ENCODE data around the gene BNC2. TPM values are rescaled to one million over a fixed set of nuclear protein-coding genes. Genes with fewer than 3 reads are reported as not detected.
"Not testable (repeated sequence)": the region's sequence is repeated elsewhere in the genome, so short reads cannot be mapped to it uniquely, and the experiment has no call there.

The BNC2 gene
- total and polyA plus RNA-seq, 8 donors: 0.28 to 7.6 (median 0.99) TPM

GRCh38 chr9:16484180-16484579, 386.3 kb downstream of the BNC2 start:
- no peak for FAIRE-seq
- no peak for TF ChIP-seq CTCF (IDR thresholded peaks at IDR 0.05)
- intact Hi-C loops (cut with DNase I): no loop called here
- H3K27me3 ChIP-seq: no peaks in the 10 kb centered on the region
- H3K36me3 ChIP-seq: no peaks in the 10 kb centered on the region
- WGBS, 2 donors: 32 to 44% methylated on average over 5 of the region's 5 CpGs
- H3K4me3 ChIP-seq: no peak overlapping the region
- no peak for ATAC-seq
- H3K27ac ChIP-seq: no peak overlapping the region
- H3K4me1 ChIP-seq: no peaks in the 10 kb centered on the region
- no peak for DNase-seq
- H3K9me3 ChIP-seq: no peaks in the 10 kb centered on the region

GRCh38 chr9:16482764-16483163, 387.7 kb downstream of the BNC2 start:
- H3K27me3 ChIP-seq: no peaks in the 10 kb centered on the region
- H3K4me3 ChIP-seq: no peak overlapping the region
- no peaks in the 10 kb centered on the region for H3K4me1 ChIP-seq
- no peak for DNase-seq
- no peak overlapping the region for H3K27ac ChIP-seq
- no peaks in the 10 kb centered on the region for H3K9me3 ChIP-seq
- intact Hi-C loops (cut with DNase I): no loop called here
- H3K36me3 ChIP-seq: no peaks in the 10 kb centered on the region
- no peak for FAIRE-seq
- WGBS, 2 donors: 59 to 78% methylated on average over 6 of the region's 6 CpGs
- TF ChIP-seq CTCF (IDR thresholded peaks at IDR 0.05): no peak
- ATAC-seq: no peak

GRCh38 chr9:16480584-16480983, 389.9 kb downstream of the BNC2 start:
- FAIRE-seq; H3K4me3 ChIP-seq; H3K27me3 ChIP-seq; H3K4me1 ChIP-seq; intact Hi-C loops (cut with DNase I); H3K36me3 ChIP-seq; H3K27ac ChIP-seq; ATAC-seq; H3K9me3 ChIP-seq: not testable (repeated sequence)
- DNase-seq: peak in 1 of 6 donors; percentile 41
- WGBS, 2 donors: 93 to 96% methylated on average over 20 of the region's 20 CpGs

- ATAC-seq: no peak
- Histone ChIP-seq H3K4me3 (no peak overlapping the region), H3K4me1 (no peaks in the 10 kb centered on the region), H3K27ac (no peak overlapping the region), H3K36me3 (no peaks in the 10 kb centered on the region), H3K27me3 (no peaks in the 10 kb centered on the region), H3K9me3 (no peaks in the 10 kb centered on the region)
- intact Hi-C loops (cut with DNase I): no loop called here
- no peak for FAIRE-seq
- WGBS, 2 donors: 72 to 91% methylated on average over 7 of the region's 7 CpGs
- TF ChIP-seq CTCF (IDR thresholded peaks at IDR 0.05): no peak
- no peak for DNase-seq
Measured at GRCh38 chr9:16475996-16476395, 394.5 kb downstream of the BNC2 start.

GRCh38 chr9:16475257-16475656, 395.2 kb downstream of the BNC2 start:
- WGBS, 2 donors: 72 to 85% methylated on average over 3 of the region's 3 CpGs
- DNase-seq (no peak), ATAC-seq (no peak), FAIRE-seq (no peak)
- no peaks in the 10 kb centered on the region for H3K9me3 ChIP-seq
- no peak overlapping the region for H3K4me3 ChIP-seq
- H3K27me3 ChIP-seq: no peaks in the 10 kb centered on the region
- TF ChIP-seq CTCF (IDR thresholded peaks at IDR 0.05): no peak
- no peaks in the 10 kb centered on the region for H3K4me1 ChIP-seq
- H3K27ac ChIP-seq: no peak overlapping the region
- intact Hi-C loops (cut with DNase I): no loop called here
- no peaks in the 10 kb centered on the region for H3K36me3 ChIP-seq

GRCh38 chr9:16469184-16469583, 401.3 kb downstream of the BNC2 start:
- H3K36me3 ChIP-seq: no peaks in the 10 kb centered on the region
- no peaks in the 10 kb centered on the region for H3K4me1 ChIP-seq
- DNase-seq (no peak), ATAC-seq (no peak), FAIRE-seq (no peak)
- intact Hi-C loops (cut with DNase I): no loop called here
- H3K27me3 ChIP-seq: no peaks in the 10 kb centered on the region
- 62 to 80% methylated on average over 4 of the region's 4 CpGs for WGBS, 2 donors
- no peak overlapping the region for H3K4me3 ChIP-seq
- H3K9me3 ChIP-seq: no peaks in the 10 kb centered on the region
- no peak for TF ChIP-seq CTCF (IDR thresholded peaks at IDR 0.05)
- H3K27ac ChIP-seq: no peak overlapping the region
